ENCODE measurements around the gene ABCB8. TPM values are rescaled to one million over a fixed set of nuclear protein-coding genes. Genes with fewer than 3 reads are reported as not detected.

The ABCB8 gene
- total and polyA plus RNA-seq, 4 donors = 12.4 to 30.2 (median 22.5) TPM

- no peak overlapping the region for H3K4me3 ChIP-seq (ENCODE audit: low read depth in 1 of 3, low read length in 3 of 3)
- TF ChIP-seq EGR1 (IDR thresholded peaks at IDR 0.05; ENCODE audit: low read depth in 2 of 2) (no peak), NR2F2 (IDR thresholded peaks at IDR 0.05) (no peak), CTCF (IDR thresholded peaks at IDR 0.05; ENCODE audit: low read depth, low read length, missing input control) (no peak), FOXA2 (IDR thresholded peaks at IDR 0.05) (no peak), FOXA1 (IDR thresholded peaks at IDR 0.05) (no peak)
- H3K27me3 ChIP-seq (ENCODE audit: control insufficient read depth in 4 of 4, insufficient read depth in 4 of 4, low read length in 3 of 4) = no peaks in the 10 kb centered on the region
Measured at GRCh38 chr7:151062111-151062398, 33.8 kb downstream of the ABCB8 start.

GRCh38 chr7:151062399-151063211 lies 34.4 kb downstream of the ABCB8 start:
- peak; percentile 77 for DNase-seq (ENCODE audit: low spot score)
- H3K9ac ChIP-seq (ENCODE audit: low read depth in 1 of 2, low read length in 2 of 2) = no peak overlapping the region

More at GRCh38 chr7:151062111-151062398, 33.8 kb downstream of the ABCB8 start:
- Histone ChIP-seq H3K36me3 (ENCODE audit: control insufficient read depth in 4 of 4, insufficient read depth in 3 of 4, low read depth in 1 of 4, low read length in 3 of 4) (peaks cover 7 to 19% (median 18%) of the 10 kb centered on the region in 4 donors), H3K9ac (ENCODE audit: low read depth in 1 of 2, low read length in 2 of 2) (no peak overlapping the region), H3K9me3 (ENCODE audit: control insufficient read depth in 4 of 4, low read length in 3 of 4) (no peaks in the 10 kb centered on the region), H3K4me1 (ENCODE audit: control insufficient read depth in 4 of 4, insufficient read depth in 4 of 4, low read length in 3 of 4) (peaks cover 13 to 65% (median 49%) of the 10 kb centered on the region in 4 donors), H3K27ac (ENCODE audit: low read depth in 1 of 2, low read length in 2 of 2) (no peak overlapping the region)
- DNase-seq (ENCODE audit: low spot score) = no peak
- 45% methylated on average over 11 of the region's 11 CpGs for WGBS

More at GRCh38 chr7:151062399-151063211, 34.4 kb downstream of the ABCB8 start:
- TF ChIP-seq RAD21 (IDR thresholded peaks at IDR 0.05) (no peak), HNF4G (IDR thresholded peaks at IDR 0.05) (no peak), EGR1 (IDR thresholded peaks at IDR 0.05; ENCODE audit: low read depth in 2 of 2) (peak in 1 of 2 donors; percentile 45), GABPA (IDR thresholded peaks at IDR 0.05 in 1 of 2, conservative IDR thresholded peaks at IDR 0.05 in 1 of 2) (peak in 1 of 2 donors; percentile 10), TAF1 (conservative IDR thresholded peaks at IDR 0.05) (no peak), FOXA1 (IDR thresholded peaks at IDR 0.05) (no peak), SP1 (IDR thresholded peaks at IDR 0.05) (peak; percentile 44), HNF4A (conservative IDR thresholded peaks at IDR 0.05) (peak; percentile 43 to 50), ATF3 (IDR thresholded peaks at IDR 0.05) (peak; percentile 31), RXRA (IDR thresholded peaks at IDR 0.05) (peak; percentile 38 to 45), REST (IDR thresholded peaks at IDR 0.05) (peak; percentile 26), CTCF (IDR thresholded peaks at IDR 0.05; ENCODE audit: low read depth, low read length, missing input control) (peak; percentile 10), MAX (IDR thresholded peaks at IDR 0.05) (peak; percentile 78), NR2F2 (IDR thresholded peaks at IDR 0.05) (no peak), YY1 (IDR thresholded peaks at IDR 0.05) (peak; percentile 80)
- Histone ChIP-seq H3K27me3 (ENCODE audit: control insufficient read depth in 4 of 4, insufficient read depth in 4 of 4, low read length in 3 of 4) (no peaks in the 10 kb centered on the region), H3K9me3 (ENCODE audit: control insufficient read depth in 4 of 4, low read length in 3 of 4) (no peaks in the 10 kb centered on the region), H3K4me3 (ENCODE audit: low read depth in 1 of 3, low read length in 3 of 3) (peak overlapping the region; percentile 29 to 80 (median 54)), H3K4me1 (ENCODE audit: control insufficient read depth in 4 of 4, insufficient read depth in 4 of 4, low read length in 3 of 4) (peaks cover 13 to 59% (median 44%) of the 10 kb centered on the region in 4 donors), H3K36me3 (ENCODE audit: control insufficient read depth in 4 of 4, insufficient read depth in 3 of 4, low read depth in 1 of 4, low read length in 3 of 4) (peaks cover 7 to 22% (median 22%) of the 10 kb centered on the region in 4 donors), H3K27ac (ENCODE audit: low read depth in 1 of 2, low read length in 2 of 2) (peak overlapping the region; percentile 67 to 88)
- WGBS = 26% methylated on average over 43 of the region's 43 CpGs

All from liver (tissue), 9 donors.